HCT116 (cell line): ENCODE results near the gene BBS7. TPM values are rescaled to one million over a fixed set of nuclear protein-coding genes. Genes with fewer than 3 reads are reported as not detected.

ENCODE experiments used
- ATAC-seq: fragments of 200-7000 bp; cut with Tn5 transposase; 2 replicates; pipeline ENCODE4 v1.9.1; 2020; ENCODE audit warnings: mild to moderate bottlenecking, moderate library complexity
- BruUV-seq: library from RNA; stranded (reverse); fragments of 400-500 nt; replicated peaks from 2 replicates; lab custom pipeline; 2021; lab: Mats Ljungman, UMichigan
- CTCF ChIA-PET: fragments of 300-600 bp; sonication (Branson Sonifier 250); formaldehyde crosslinking; loops from one replicate; lab custom pipeline; 2021; ENCODE audit warnings: antibody characterized with exemption; lab: Charles Lee
- POLR2A ChIA-PET: fragments of 300-600, 350-600 bp; sonication (Branson Sonifier 250); formaldehyde crosslinking; loops from one replicate; lab custom pipeline; 2021; ENCODE audit warnings: antibody characterized with exemption; lab: Charles Lee
- RAD21 ChIA-PET, 2 experiments: fragments of 300-600 bp; sonication (Branson Sonifier 250); formaldehyde crosslinking; loops; one replicate each; lab custom pipeline; 2023; ENCODE audit warnings: low total read pairs in 2 of 2; ENCODE audit not compliant: uncharacterized antibody in 2 of 2, unreplicated experiment in 2 of 2, low non-redundant PET in 1 of 2; lab: Charles Lee
- DNase-seq: peaks from one replicate; pipeline ENCODE4 v3.0.0-alpha.2; 2010; ENCODE audit warnings: low read depth, low spot score
- H2AFZ ChIP-seq: fragments of 200-600 bp; shearing (Covaris generic), sonication (generic); 2 replicates; pipeline ENCODE4 v1.6.1; 2017; ENCODE audit warnings: low read depth, mixed run types, mixed read lengths, antibody characterized with exemption, low read length; ENCODE audit not compliant: poor library complexity, severe bottlenecking
- H3K27ac ChIP-seq: 2 replicates; pipeline ENCODE4 v1.5.1; 2012; ENCODE audit warnings: low read depth, low read length
- H3K27me3 ChIP-seq: fragments of 200-600 bp; sonication (generic); 2 replicates; pipeline ENCODE4 v1.6.1; 2016; ENCODE audit warnings: mixed run types, low read length, mixed read lengths; ENCODE audit not compliant: insufficient read depth
- H3K36me3 ChIP-seq, 2 experiments: fragments of 200-500 bp in 1 of 2; fragments of 200-600 bp in 1 of 2; sonication (Bioruptor generic) in 1 of 2; sonication (generic) in 1 of 2; 2 replicates each; pipeline versions ENCODE4 v1.5.1 to v1.6.1; 2014 to 2016; ENCODE audit warnings: low read length in 2 of 2, inconsistent platforms in 1 of 2, mixed read lengths in 1 of 2, mixed run types in 1 of 2; ENCODE audit not compliant: insufficient read depth in 2 of 2, control insufficient read depth in 1 of 2
- H3K4me1 ChIP-seq, 2 experiments: fragments of 200-600 bp in 1 of 2; sonication (generic) in 1 of 2; 2 replicates each; pipeline versions ENCODE4 v1.5.1 to v1.6.1; 2012 to 2017; ENCODE audit warnings: low read length in 2 of 2, inconsistent platforms in 1 of 2, mild to moderate bottlenecking in 1 of 2, mixed read lengths in 1 of 2, mixed run types in 1 of 2, moderate library complexity in 1 of 2; ENCODE audit not compliant: insufficient read depth in 2 of 2, control insufficient read depth in 1 of 2
- H3K4me2 ChIP-seq: fragments of 200-600 bp; sonication (generic); 2 replicates; pipeline ENCODE4 v1.6.1; 2017; ENCODE audit warnings: mixed run types, low read length, mixed read lengths
- H3K4me3 ChIP-seq, 2 experiments: fragments of 200-600 bp in 1 of 2; sonication (generic) in 1 of 2; replicated peaks in 1 of 2; 2 replicates each; pipeline ENCODE4 v1.5.1; 2011 to 2016; ENCODE audit warnings: low read length in 2 of 2, control low read depth in 1 of 2, low read depth in 1 of 2, mild to moderate bottlenecking in 1 of 2, mixed read lengths in 1 of 2, mixed run types in 1 of 2
- H3K79me2 ChIP-seq: fragments of 200-600 bp; sonication (generic); 2 replicates; pipeline ENCODE4 v1.6.1; 2017; ENCODE audit warnings: mild to moderate bottlenecking, mixed run types, low read length, moderate library complexity, mixed read lengths; ENCODE audit not compliant: insufficient read depth
- H3K9ac ChIP-seq: fragments of 200-600 bp; sonication (generic); 2 replicates; pipeline ENCODE4 v1.6.1; 2016; ENCODE audit warnings: low read length, mixed read lengths
- H3K9me2 ChIP-seq: fragments of 200-600 bp; sonication (generic), shearing (Covaris generic); 2 replicates; pipeline ENCODE4 v1.6.1; 2017; ENCODE audit warnings: mixed run types, mild to moderate bottlenecking, moderate library complexity; ENCODE audit not compliant: insufficient read depth
- H3K9me3 ChIP-seq, 2 experiments: fragments of 200-500 bp in 1 of 2; fragments of 200-600 bp in 1 of 2; sonication (Bioruptor generic) in 1 of 2; sonication (generic) in 1 of 2; 2 replicates each; pipeline ENCODE4 v1.6.1; 2014 to 2017; ENCODE audit warnings: low read length in 2 of 2, mixed read lengths in 2 of 2, inconsistent platforms in 1 of 2, low read depth in 1 of 2, mild to moderate bottlenecking in 1 of 2, mixed run types in 1 of 2, moderate library complexity in 1 of 2; ENCODE audit not compliant: control insufficient read depth in 1 of 2, insufficient read depth in 1 of 2
- H4K20me1 ChIP-seq: fragments of 200-600 bp; sonication (generic), shearing (Covaris generic); 2 replicates; pipeline ENCODE4 v1.6.1; 2017; ENCODE audit warnings: mixed run types, mild to moderate bottlenecking, moderate library complexity; ENCODE audit not compliant: insufficient read depth
- CTCF ChIP-seq, 3 experiments: fragments of 200-600 bp in 1 of 3; sonication (generic) in 1 of 3; IDR thresholded peaks in 2 of 3; conservative IDR thresholded peaks in 1 of 3; 2 replicates each; pipeline ENCODE4 v1.5.1; 2012 to 2017; ENCODE audit warnings: low read depth in 2 of 3, low read length in 2 of 3, antibody characterized with exemption in 1 of 3, borderline replicate concordance in 1 of 3, control low read depth in 1 of 3, mild to moderate bottlenecking in 1 of 3, mixed read lengths in 1 of 3, mixed run types in 1 of 3, moderate library complexity in 1 of 3; ENCODE audit not compliant: insufficient read depth in 1 of 3
- EGR1 ChIP-seq: IDR thresholded peaks from 2 replicates; pipeline ENCODE4 v1.6.1; 2012; ENCODE audit warnings: low read depth
- ELF1 ChIP-seq: IDR thresholded peaks from 2 replicates; pipeline ENCODE4 v1.6.1; 2012; ENCODE audit warnings: low read depth, borderline replicate concordance
- EZH2 ChIP-seq: fragments of 200-600 bp; sonication (generic); IDR thresholded peaks from 2 replicates; pipeline ENCODE4 v1.6.1; 2017; ENCODE audit warnings: antibody characterized with exemption, mixed run types
- JUND ChIP-seq: IDR thresholded peaks from 2 replicates; pipeline ENCODE4 v1.6.1; 2012
- POLR2A ChIP-seq: IDR thresholded peaks from 2 replicates; pipeline ENCODE4 v1.7.0; 2011; ENCODE audit warnings: borderline replicate concordance; ENCODE audit not compliant: insufficient read depth, insufficient read length; ENCODE audit errors: extremely low read depth
- POLR2AphosphoS5 ChIP-seq: IDR thresholded peaks from 2 replicates; pipeline ENCODE4 v1.6.1; 2011; ENCODE audit warnings: mild to moderate bottlenecking, low read depth, low read length, moderate library complexity
- RAD21 ChIP-seq: IDR thresholded peaks from 2 replicates; pipeline ENCODE4 v1.6.1; 2012; ENCODE audit warnings: low read depth, mild to moderate bottlenecking
- SIN3A ChIP-seq: IDR thresholded peaks from 2 replicates; pipeline ENCODE4 v1.6.1; 2012; ENCODE audit warnings: low read depth
- SP1 ChIP-seq: IDR thresholded peaks from 2 replicates; pipeline ENCODE4 v1.6.1; 2012; ENCODE audit warnings: low read depth
- SRF ChIP-seq: IDR thresholded peaks from 2 replicates; pipeline ENCODE4 v1.6.1; 2012; ENCODE audit warnings: low read depth
- TCF7L2 ChIP-seq: IDR thresholded peaks from 2 replicates; pipeline ENCODE4 v1.7.0; 2011; ENCODE audit warnings: borderline replicate concordance, inconsistent platforms; ENCODE audit not compliant: insufficient read depth, insufficient read length; ENCODE audit errors: extremely low read depth
- YY1 ChIP-seq: IDR thresholded peaks from 2 replicates; pipeline ENCODE4 v1.6.1; 2011; ENCODE audit warnings: low read length, low read depth, moderate library complexity, mild to moderate bottlenecking; ENCODE audit not compliant: insufficient replicate concordance; ENCODE audit errors: extremely low read depth
- ZBTB33 ChIP-seq: IDR thresholded peaks from 2 replicates; pipeline ENCODE4 v1.6.1; 2011; ENCODE audit warnings: mild to moderate bottlenecking, low read length, moderate library complexity; ENCODE audit not compliant: insufficient replicate concordance; ENCODE audit errors: extremely low read depth
- ZFX ChIP-seq: fragments of 450-650 bp; IDR thresholded peaks from 2 replicates; pipeline ENCODE4 v1.6.1; 2017
- ZNF274 ChIP-seq: fragments of 200-500 bp; sonication (Bioruptor generic); IDR thresholded peaks from 2 replicates; pipeline ENCODE4 v1.6.1; 2014; ENCODE audit warnings: mild to moderate bottlenecking, low read depth, low read length, inconsistent platforms
- intact Hi-C: fragments of 100-400 bp; cut with micrococcal nuclease; formaldehyde crosslinking; loops from 2 replicates; pipeline ENCODE4 v1.10.0; 2022
- total RNA-seq: library from RNA; stranded (reverse); gene quantifications from one replicate; pipeline ENCODE4 v1.2.1, GENCODE V29; 2021; ENCODE audit not compliant: unreplicated experiment
- TF ChIP-seq, protein P1 (sequence below): IDR thresholded peaks from 2 replicates; pipeline ENCODE4 v1.6.1; 2012
- TF ChIP-seq, protein P2 (sequence below): IDR thresholded peaks from 2 replicates; pipeline ENCODE4 v1.6.1; 2012; ENCODE audit warnings: low read depth

Gene BBS7
- total RNA-seq, 1 experiment from 2014 or later: 22.9 TPM

- Histone ChIP-seq H3K4me3 (peak within 1 kb of the TSS; percentile 95 to 96), H3K4me2 (peak within 1 kb of the TSS; percentile 96), H3K36me3 (peaks cover 14 to 27% of the 10 kb centered on the region in 2 experiments; a peak in 3 of 4 replicates), H3K9me3 (no peaks in the 10 kb centered on the region), H2AFZ (peak within 1 kb of the TSS; percentile 80), H3K4me1 (peaks cover 3 to 11% of the 10 kb centered on the region in 2 experiments; a peak in 3 of 4 replicates), H3K27ac (peak within 1 kb of the TSS; percentile 58), H3K9me2 (no peaks in the 10 kb centered on the region), H4K20me1 (no peaks in the 10 kb centered on the region), H3K79me2 (peaks cover 47% of the 10 kb centered on the region), H3K9ac (peak within 1 kb of the TSS; percentile 92), H3K27me3 (no peaks in the 10 kb centered on the region)
- intact Hi-C loops: no loop called here
- peak; percentile 86 for ATAC-seq
- ChIA-PET RAD21 (no interaction called here), POLR2A (interaction anchor here (1.0 kb wide), 1 partner anchor 15 kb away, joined by 6 read pairs; no protein-coding TSS in a partner anchor), CTCF (interaction anchor here (1.0 kb wide), 1 partner anchor 430 kb away, joined by 3 read pairs; no protein-coding TSS in a partner anchor)
- DNase-seq: peak; percentile 87
- BruUV-seq: no TSS peak
- TF ChIP-seq EGR1 (peak; percentile 61; the same call in 1 of the 2 replicates), ZFX (peak; percentile 79), POLR2AphosphoS5 (peak; percentile 95), CTCF (IDR thresholded peaks at IDR 0.05 in 2 of 3, conservative IDR thresholded peaks at IDR 0.05 in 1 of 3; ENCODE audit: borderline replicate concordance in 1 of 3, insufficient read depth in 1 of 3, low read depth in 2 of 3, low read length in 2 of 3) (no peak), YY1 (peak; percentile 90), RAD21 (no peak), SRF (peak; percentile 97), JUND (0 out of 2 replicates have a peak, but pooled peaks have one; percentile 4), POLR2A (peak; percentile 93), ZNF274 (no peak), SP1 (peak; percentile 61), EZH2 (no peak), ZBTB33 (peak; percentile 24), SIN3A (peak; percentile 94), ELF1 (peak; percentile 77), TCF7L2 (peak; percentile 30)
- TF ChIP-seq, protein P1, sequence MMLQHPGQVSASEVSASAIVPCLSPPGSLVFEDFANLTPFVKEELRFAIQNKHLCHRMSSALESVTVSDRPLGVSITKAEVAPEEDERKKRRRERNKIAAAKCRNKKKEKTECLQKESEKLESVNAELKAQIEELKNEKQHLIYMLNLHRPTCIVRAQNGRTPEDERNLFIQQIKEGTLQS: no peak
- TF ChIP-seq, protein P2, sequence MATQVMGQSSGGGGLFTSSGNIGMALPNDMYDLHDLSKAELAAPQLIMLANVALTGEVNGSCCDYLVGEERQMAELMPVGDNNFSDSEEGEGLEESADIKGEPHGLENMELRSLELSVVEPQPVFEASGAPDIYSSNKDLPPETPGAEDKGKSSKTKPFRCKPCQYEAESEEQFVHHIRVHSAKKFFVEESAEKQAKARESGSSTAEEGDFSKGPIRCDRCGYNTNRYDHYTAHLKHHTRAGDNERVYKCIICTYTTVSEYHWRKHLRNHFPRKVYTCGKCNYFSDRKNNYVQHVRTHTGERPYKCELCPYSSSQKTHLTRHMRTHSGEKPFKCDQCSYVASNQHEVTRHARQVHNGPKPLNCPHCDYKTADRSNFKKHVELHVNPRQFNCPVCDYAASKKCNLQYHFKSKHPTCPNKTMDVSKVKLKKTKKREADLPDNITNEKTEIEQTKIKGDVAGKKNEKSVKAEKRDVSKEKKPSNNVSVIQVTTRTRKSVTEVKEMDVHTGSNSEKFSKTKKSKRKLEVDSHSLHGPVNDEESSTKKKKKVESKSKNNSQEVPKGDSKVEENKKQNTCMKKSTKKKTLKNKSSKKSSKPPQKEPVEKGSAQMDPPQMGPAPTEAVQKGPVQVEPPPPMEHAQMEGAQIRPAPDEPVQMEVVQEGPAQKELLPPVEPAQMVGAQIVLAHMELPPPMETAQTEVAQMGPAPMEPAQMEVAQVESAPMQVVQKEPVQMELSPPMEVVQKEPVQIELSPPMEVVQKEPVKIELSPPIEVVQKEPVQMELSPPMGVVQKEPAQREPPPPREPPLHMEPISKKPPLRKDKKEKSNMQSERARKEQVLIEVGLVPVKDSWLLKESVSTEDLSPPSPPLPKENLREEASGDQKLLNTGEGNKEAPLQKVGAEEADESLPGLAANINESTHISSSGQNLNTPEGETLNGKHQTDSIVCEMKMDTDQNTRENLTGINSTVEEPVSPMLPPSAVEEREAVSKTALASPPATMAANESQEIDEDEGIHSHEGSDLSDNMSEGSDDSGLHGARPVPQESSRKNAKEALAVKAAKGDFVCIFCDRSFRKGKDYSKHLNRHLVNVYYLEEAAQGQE: no peak
Observed at GRCh38 chr4:121800961-121801714, 69.1 kb downstream of the BBS7 start, which contains the start of gene EXOSC9. EXOSC9 (plus strand) TSS chr4:121801323; CDS start chr4:121801425, 102 bp downstream.
